Lower leg skin (tissue), 3 donors: ENCODE results near the gene UQCC2.

ENCODE experiments used
- POLR2A ChIP-seq, 2 donors: fragments of 450-650 bp; IDR thresholded peaks; one replicate each; pipeline ENCODE4 v1.6.1; 2016 to 2017; ENCODE audit warnings: antibody characterized with exemption in 2 of 2, mild to moderate bottlenecking in 1 of 2, moderate library complexity in 1 of 2
- TF ChIP-seq, protein P1 (sequence below), 3 donors: fragments of 450-650 bp; IDR thresholded peaks; one replicate each; pipeline ENCODE4 v1.5.1; 2016; ENCODE audit warnings: antibody characterized with exemption in 3 of 3, mild to moderate bottlenecking in 3 of 3, moderate library complexity in 2 of 3

DNA sequence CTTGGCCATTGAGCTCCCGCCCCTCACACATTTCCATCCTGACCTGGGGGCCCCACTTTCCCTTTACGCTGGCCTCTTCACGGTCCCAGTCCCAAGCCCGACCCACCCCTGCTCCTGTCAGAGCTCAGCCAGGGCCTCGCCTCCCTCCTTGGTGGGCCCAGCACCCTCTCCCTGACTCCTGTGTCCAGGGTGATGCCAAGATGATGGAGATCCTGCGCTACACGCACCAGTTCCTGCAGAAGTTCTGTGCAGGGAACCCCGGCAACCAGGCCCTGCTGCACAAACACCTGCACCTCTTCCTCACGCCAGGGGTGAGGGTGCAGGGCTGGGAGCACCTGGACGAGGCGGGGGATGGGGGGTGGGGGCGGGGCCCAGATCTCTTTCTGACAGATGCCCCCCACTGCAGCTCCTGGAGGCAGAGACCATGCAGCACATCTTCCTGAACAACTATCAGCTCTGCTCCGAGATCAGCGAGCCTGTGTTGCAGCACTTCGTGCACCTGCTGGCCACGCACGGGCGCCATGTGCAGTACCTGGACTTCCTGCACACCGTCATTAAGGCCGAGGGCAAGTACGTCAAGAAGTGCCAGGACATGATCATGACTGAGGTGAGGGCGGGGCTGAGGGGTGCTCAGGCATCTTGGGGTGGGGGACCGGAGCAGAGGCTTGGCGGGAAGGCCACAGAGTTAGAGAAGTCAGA lies 33.1 kb downstream of the UQCC2 start:
- TF ChIP-seq, protein P1, sequence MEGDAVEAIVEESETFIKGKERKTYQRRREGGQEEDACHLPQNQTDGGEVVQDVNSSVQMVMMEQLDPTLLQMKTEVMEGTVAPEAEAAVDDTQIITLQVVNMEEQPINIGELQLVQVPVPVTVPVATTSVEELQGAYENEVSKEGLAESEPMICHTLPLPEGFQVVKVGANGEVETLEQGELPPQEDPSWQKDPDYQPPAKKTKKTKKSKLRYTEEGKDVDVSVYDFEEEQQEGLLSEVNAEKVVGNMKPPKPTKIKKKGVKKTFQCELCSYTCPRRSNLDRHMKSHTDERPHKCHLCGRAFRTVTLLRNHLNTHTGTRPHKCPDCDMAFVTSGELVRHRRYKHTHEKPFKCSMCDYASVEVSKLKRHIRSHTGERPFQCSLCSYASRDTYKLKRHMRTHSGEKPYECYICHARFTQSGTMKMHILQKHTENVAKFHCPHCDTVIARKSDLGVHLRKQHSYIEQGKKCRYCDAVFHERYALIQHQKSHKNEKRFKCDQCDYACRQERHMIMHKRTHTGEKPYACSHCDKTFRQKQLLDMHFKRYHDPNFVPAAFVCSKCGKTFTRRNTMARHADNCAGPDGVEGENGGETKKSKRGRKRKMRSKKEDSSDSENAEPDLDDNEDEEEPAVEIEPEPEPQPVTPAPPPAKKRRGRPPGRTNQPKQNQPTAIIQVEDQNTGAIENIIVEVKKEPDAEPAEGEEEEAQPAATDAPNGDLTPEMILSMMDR (IDR thresholded peaks at IDR 0.05), result no peak
- no peak for TF ChIP-seq POLR2A (IDR thresholded peaks at IDR 0.05)
